Spleen (tissue), 7 donors: ENCODE measurements around the gene UGCG.

Source experiments
- POLR2A ChIP-seq, 3 donors: fragments of 450-650 bp; IDR thresholded peaks; one replicate each; pipeline ENCODE4 v1.5.1; 2017; ENCODE audit warnings: antibody characterized with exemption in 3 of 3, mild to moderate bottlenecking in 1 of 3
- POLR2AphosphoS5 ChIP-seq, 3 donors: sonication (generic); formaldehyde crosslinking; IDR thresholded peaks; one replicate each; pipeline ENCODE4 v1.5.1; 2017; ENCODE audit warnings: antibody characterized with exemption in 3 of 3
- TF ChIP-seq, protein P1 (sequence below), 11 experiments: fragments of 200-600 bp in 7 of 11; fragments of 450-650 bp in 4 of 11; sonication (generic) in 4 of 11; IDR thresholded peaks in 8 of 11; conservative IDR thresholded peaks in 3 of 11; 1 replicate in 7 of 11; 2 replicates in 4 of 11; pipeline versions ENCODE4 v1.4.0 to v1.8.0; 2016 to 2021; ENCODE audit warnings: antibody characterized with exemption in 11 of 11, inconsistent platforms in 4 of 11, mild to moderate bottlenecking in 1 of 11
- donor health status: DM: no; HTN: no; CAD: no; lungs with moderate emphysema.
- donor health status: DM: no; HTN: no; CAD: no.
- donor health status: DM: no; HTN: no; CAD: no.

GRCh38 chr9:111900151-111900857, 3.7 kb downstream of the UGCG start:
- TF ChIP-seq, protein P1, sequence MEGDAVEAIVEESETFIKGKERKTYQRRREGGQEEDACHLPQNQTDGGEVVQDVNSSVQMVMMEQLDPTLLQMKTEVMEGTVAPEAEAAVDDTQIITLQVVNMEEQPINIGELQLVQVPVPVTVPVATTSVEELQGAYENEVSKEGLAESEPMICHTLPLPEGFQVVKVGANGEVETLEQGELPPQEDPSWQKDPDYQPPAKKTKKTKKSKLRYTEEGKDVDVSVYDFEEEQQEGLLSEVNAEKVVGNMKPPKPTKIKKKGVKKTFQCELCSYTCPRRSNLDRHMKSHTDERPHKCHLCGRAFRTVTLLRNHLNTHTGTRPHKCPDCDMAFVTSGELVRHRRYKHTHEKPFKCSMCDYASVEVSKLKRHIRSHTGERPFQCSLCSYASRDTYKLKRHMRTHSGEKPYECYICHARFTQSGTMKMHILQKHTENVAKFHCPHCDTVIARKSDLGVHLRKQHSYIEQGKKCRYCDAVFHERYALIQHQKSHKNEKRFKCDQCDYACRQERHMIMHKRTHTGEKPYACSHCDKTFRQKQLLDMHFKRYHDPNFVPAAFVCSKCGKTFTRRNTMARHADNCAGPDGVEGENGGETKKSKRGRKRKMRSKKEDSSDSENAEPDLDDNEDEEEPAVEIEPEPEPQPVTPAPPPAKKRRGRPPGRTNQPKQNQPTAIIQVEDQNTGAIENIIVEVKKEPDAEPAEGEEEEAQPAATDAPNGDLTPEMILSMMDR (IDR thresholded peaks at IDR 0.05 in 8 of 11, conservative IDR thresholded peaks at IDR 0.05 in 3 of 11): no peak
- TF ChIP-seq POLR2A (IDR thresholded peaks at IDR 0.05) (no peak), POLR2AphosphoS5 (IDR thresholded peaks at IDR 0.05) (no peak)
